GM18520 (cell line): ENCODE data around the gene C16orf89.
"Not testable (repeated sequence)": the region's sequence is repeated elsewhere in the genome, so short reads cannot be mapped to it uniquely, and the experiment has no call there.

Experiments used
- ATAC-seq: cut with Tn5 transposase; IDR thresholded peaks from one replicate; pipeline ENCODE4 v1.9.1; 2021; ENCODE audit not compliant: unreplicated experiment

Gene C16orf89

GRCh38 chr16:5085716-5086115 is 20.0 kb upstream of the C16orf89 start:
- not testable (repeated sequence) for ATAC-seq

- not testable (repeated sequence) for ATAC-seq
Observed at GRCh38 chr16:5084802-5085201, 19.0 kb upstream of the C16orf89 start.

DNA sequence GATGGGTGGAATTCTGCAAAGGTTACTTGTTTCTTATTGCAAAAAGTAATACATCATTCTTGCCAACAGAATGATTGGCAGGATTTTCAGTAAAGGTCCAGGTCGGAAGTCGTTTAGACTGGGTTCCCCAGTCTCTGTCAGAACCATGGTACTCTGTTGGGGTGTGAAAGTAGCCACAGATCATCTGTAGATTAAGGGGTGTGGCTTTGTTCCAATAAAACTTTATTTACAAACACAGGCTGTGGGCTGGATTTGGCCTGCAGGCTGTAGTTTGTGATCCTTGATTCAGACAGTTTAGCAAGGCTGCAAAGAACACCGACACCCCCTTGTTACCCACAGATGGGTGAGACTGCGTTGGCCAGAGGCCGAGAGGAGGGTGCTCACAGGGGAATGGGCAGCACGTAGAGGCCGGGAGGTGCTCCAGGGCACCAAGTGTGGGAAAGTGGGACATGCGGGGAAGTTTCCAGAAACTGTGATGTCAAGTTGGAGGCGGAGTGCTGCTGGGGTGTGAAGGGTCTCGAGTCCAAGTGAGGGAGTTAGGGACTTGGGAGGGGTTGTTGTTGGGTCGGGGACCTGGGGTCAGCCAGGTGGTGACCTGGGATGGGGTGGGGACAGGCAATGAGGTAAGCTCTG is 18.5 kb upstream of the C16orf89 start:
- not testable (repeated sequence) for ATAC-seq

- ATAC-seq = not testable (repeated sequence)
Observed at GRCh38 chr16:5083646-5084045, 17.9 kb upstream of the C16orf89 start.

DNA sequence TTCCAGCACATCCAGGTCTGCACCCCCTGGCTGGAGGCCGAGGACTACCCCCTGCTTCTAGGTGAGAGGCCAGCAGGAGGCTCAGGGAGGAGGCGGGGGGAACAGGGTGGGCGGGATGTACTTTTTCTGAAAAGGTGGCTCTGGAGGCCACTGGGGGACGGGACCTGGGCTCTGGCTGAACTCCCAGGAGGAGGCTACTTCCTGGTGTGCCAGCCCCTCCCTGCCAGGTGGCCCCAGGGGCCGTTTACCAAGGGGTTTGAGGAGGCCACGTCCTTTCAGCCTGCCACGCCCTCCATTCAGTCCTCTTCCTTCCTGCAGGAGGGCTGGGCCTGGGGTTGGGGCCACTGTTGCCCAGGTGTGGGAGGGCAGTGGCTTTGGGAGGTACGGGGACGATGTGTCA is 15.2 kb upstream of the C16orf89 start:
- not testable (repeated sequence) for ATAC-seq

- not testable (repeated sequence) for ATAC-seq
Observed at GRCh38 chr16:5080461-5080860, 14.7 kb upstream of the C16orf89 start.

GRCh38 chr16:5078626-5079025 is 12.9 kb upstream of the C16orf89 start:
- no peak for ATAC-seq

DNA sequence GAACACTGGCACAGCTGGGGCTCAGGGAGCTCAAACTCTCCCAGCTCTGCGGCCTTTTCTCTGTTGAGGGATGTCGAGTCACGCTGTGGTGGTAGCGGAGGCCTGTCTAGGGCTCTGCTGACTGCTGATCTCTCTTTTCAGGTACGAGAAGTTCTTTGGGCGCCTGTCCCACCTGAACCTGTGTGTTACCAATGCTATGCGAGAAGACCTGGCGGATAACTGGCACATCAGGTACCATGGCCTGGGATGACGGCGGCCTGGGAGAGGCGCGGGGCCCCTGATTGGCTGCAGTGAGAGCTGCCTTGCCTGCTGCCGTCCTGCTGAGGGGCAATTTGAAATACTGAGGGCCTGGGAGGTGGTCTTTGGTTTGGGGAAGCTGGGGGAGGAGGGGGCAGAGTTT is 11.5 kb upstream of the C16orf89 start:
- ATAC-seq = no peak

DNA sequence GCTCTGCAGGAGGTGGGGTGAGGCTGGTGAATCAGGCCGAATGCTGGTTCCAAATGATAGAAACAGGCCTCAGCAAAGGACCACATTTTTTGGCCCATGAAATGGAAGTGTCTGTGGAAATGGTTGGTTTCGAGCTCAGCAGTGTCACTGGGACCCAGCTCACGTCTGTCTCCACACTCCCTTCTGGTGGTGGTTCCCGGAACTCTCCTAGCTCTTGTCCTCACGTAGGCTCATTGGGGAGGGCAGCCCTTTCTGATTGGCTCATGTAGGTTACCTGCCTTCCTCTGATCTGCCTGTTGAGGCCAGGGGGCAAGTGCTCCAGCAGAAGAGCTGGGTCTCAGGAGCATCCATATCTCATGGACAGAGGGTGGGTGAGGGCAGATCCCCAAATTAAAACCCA is 9.9 kb upstream of the C16orf89 start:
- ATAC-seq = no peak

DNA sequence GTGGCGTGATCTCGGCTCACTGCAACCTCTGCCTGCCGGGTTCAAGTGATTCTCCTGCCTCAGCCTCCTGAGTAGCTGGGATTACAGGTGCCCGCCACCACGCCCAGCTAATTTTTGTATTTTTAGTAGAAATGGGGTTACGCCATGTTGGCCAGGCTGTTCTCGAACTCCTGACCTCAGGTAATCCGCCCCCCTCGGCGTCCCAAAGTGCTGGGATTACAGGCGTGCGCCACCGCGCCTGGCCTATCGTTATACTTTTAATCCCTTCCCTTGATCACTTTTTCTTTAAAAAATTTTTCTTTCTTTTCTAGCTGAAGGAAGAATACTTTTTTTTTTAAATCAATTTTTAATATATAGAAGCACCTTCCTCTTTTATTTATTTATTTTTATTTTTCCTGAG is 8.0 kb upstream of the C16orf89 start:
- not testable (repeated sequence) for ATAC-seq

DNA sequence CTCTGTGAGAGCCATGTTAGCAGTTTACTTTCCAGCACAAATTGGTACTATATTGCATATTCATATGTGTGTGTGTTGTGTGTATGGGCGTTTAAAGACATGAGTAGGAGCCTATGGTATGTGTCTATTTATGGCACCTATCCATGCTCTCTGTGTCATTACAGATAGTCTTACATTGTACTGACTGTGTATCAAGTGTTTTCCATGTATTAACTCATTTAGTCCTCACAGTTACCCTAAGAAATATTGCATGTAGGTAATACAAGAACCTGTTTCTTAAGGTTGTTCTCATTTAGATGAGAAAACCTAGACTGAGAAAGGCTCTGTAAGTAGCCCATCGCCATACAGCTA is 7.5 kb upstream of the C16orf89 start:
- no peak for ATAC-seq

DNA sequence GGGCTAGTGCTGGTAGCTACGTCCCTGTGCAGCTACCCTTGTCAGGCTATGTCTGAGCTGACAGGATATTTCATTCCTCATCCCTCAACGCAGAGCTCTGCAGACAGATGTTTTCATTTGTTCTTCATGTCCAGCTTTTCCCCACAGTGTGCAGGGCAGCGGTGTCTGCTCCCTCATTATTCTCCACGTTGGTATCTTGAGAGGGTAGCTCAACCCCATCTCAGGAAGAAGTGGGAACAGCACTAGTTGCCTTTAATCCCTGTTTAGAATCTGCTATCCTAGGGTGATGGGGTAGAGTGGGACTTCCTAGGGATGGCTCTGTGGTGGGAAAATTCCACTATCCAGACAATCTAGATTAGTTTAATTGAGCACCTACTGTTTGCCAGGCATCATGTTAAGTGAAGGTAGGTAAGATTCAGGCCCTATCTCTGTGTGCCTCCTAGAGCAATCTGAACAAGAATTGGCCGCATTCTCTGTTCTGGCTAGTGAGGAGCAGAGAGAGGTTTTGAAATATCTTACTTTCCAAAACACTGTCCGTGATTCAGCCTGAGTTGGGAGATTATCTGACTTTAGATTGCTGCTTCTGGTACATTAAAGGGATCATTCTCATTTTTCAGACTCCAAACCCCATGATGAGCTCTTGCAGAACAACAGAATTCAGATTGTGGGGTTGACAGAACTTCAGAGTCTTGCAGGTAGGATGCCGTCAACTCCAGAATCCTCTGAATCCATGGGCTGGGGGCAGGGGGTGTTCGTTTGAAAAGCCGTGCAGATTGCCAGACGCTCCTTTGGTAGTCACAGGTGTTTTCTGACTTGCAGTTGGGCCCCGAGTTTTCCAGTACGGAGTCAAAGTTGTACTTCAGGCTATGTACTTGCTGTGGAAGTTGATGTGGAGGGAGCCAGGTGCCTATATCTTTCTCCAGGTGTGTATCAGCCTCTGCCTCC is 6.8 kb upstream of the C16orf89 start:
- peak; percentile 6 for ATAC-seq

DNA sequence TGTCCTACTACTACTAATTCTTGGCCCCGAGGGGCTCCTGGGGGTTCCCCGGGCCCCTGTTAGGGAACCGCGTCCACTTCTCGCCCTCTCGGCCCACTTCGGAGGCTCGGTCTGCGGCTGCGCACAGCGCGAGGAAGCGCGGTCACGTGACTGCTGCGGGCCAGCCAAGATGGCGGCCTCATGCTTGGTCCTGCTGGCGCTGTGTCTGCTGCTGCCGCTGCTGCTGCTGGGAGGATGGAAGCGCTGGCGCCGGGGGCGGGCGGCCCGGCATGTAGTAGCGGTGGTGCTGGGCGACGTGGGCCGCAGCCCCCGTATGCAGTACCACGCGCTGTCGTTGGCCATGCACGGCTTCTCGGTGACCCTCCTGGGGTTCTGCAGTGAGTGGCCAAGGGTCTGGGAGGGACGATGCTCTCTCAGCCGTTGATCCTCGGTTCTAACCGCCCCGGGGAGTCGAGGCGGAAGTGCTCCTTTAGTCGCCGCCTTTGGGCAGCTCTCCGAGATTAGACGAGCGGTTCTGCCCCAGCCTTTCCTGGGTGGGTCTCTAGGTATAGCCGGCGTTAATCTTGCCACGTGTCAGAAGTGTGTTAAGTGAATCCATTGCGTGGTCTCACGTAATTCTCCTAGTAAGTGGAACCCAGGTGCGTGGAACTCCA is 6.1 kb upstream of the C16orf89 start, which contains the start of gene ALG1:
TSS of gene ALG1 (plus strand) at position 163 of the 653 bp plus-strand sequence. CDS start at position 170, 7 bp downstream.
- ATAC-seq = peak; percentile 59

DNA sequence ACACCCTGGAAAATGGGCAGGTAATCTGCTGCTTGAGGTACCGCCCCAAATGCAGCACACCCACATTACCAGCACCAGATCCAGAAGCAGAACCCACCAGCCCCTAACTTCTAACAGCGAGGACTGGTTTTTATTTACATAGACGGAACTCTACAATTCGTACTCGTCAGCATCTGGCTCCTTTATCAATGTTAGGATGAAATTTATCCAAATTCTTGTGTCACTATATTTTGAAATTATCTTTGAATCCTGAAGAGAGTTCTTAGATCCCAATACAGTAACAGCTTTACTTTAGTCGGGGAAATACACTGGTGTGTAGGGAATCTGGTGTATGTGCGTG is 5.6 kb upstream of the C16orf89 start:
- ATAC-seq = no peak

DNA sequence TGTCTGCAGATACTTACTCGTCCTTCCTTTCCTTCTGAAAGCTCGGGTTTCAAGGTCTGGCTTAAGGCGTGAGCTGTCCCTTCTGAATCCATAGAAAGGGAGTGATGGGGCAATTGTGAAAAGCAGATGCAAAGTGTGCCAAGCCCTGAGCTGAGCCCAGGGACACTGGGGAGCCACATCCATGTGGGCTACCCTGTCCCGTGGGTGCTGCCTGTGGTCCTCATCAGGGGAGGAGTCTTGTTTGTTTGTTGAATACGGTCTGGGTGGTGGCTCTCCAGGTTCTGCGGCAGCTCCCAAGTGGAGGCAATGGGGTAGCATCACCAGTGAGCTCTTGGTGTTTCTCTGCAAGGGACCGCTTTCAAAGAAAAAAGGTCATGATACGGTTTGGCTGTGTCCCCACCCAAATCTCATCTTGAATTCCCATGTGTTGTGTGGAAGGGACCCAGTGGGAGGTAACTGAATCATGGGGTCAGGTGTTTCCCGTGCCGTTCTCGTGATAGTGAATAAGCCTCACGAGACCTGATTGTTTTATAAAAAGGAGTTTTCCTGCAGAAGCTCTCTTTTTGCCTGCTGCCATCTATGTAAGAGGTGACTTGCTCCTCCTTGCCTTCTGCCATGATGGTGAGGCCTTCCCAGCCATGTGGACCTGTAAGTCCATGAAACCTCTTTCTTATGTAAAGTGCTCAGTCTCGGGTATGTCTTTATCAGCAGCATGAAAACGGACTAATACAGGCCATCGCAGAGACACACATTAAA is 4.9 kb upstream of the C16orf89 start:
- ATAC-seq = no peak

DNA sequence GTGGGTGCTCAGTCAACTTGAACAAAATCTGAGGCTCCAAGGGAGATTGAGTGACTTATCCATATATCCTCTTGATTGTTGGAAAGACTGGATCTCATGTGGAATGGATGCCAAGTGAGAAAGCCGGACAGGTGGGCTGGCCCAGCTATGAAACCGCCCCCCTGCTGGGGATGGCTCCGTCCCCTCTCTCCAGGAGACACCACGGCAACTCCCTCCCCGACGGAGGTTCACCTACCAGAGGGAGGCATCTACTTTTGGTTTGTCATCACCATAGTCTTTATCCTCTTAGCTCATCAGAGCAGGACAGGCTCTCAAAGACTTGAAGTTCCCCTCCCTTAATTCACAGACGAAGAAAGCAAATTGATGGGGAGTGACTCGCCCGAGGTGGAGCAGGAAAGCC is 4.1 kb upstream of the C16orf89 start:
- no peak for ATAC-seq

GRCh38 chr16:5069048-5069447 is 3.3 kb upstream of the C16orf89 start:
- ATAC-seq = no peak

DNA sequence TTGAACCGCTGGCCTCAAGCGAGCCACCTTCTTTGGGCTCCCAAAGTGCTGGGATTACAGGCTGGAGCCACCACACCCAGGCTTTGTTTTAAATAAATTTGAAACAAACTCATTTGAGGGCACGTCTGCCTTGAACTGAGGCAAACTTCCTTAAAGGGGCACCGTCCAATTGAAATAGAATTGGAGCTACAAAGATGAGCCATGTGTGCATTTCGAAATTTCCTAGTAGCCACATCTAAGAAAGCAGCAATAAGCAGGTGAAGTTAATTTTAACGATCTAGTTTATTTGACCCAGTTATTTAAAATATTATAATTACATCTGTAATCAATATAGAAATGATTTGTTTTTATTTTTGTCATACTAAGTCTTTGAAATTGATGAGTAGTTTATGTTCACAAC is 755 bp upstream of the C16orf89 start:
- no peak for ATAC-seq

DNA sequence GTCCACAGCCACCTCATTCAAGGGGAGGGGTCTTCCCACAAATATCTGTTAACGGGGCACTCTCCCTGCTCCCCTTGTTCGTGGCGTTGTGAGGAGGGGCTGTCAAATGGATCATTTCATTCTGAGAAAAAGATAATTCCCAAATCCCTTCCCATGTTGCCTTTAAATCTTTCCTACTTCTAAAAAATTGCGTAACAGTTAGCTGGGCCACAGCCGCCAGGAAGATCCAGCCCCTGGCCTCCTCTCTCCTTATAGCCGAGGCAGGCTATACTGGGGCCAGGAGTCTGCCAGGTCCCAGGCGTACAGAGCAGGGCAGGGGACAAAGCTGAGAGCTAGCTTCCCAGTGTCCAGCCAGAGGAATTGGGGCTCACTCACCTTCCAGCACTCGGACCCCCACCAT is 430 bp downstream of the C16orf89 start:
- ATAC-seq = no peak

GRCh38 chr16:5064915-5065314 is 841 bp downstream of the C16orf89 start:
- no peak for ATAC-seq
